NCI-H1417 treated with DMSO at 0.1 percent for 48 hours (cell line): ENCODE results near the gene SMAD4.
"Not testable (repeated sequence)": the region's sequence is repeated elsewhere in the genome, so short reads cannot be mapped to it uniquely, and the experiment has no call there.

Source experiments
- DNase-seq: peaks from one replicate; lab custom pipeline; 2025; lab: John Stamatoyannopoulos, UW

The SMAD4 gene

DNA sequence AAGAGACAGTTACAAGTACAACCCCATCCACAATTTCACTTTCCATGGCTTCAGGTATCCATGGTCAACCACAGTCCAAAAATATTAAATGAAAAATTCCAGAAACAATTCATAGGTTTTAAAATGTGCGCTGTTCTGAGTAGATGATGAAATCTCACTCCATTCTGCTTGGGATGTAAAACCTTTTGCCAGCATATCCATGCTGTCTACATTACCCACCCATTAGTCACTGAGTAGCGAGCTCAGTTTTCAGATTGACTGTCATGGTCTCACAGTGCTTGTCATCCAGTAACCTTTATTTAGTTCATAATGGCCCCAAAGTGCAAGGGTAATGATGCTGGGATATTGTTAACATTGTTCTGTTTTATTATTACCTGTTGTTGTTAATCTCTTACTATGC lies 40.5 kb downstream of the SMAD4 start:
- no peak for DNase-seq

DNA sequence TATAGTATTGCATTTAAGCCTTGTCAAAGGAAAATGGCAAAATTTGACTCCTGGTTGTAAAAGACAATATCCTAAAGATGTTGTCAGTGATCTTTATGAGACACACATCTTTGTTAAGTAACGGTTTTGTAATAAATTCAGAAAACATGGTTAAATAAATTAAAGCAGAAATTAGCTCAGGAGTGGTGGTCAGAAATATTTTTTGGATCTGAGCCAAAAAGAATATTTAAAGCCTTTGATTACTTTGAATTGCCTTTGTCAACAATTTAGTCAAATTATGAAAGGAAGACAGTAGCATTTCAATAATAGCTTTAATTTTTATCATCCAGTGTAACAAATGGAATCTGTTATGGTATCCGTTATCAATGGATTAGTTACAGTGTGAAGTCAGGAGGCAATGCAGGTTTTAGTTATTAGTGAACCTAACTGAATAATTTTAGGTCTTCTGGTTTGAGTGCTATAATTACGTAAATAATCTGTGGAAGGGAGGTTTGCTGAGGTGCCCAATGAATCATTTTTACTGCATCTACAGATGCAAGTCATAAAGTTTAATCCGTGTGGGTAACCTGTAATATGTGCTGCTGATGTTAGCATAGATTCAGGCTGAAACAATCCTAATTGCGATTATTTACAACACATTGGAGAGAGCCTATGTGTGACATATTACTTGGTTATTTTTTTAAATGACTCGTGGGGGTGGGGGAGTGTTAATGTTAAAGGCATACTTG lies 42.7 kb downstream of the SMAD4 start:
- peak; percentile 13 for DNase-seq

DNA sequence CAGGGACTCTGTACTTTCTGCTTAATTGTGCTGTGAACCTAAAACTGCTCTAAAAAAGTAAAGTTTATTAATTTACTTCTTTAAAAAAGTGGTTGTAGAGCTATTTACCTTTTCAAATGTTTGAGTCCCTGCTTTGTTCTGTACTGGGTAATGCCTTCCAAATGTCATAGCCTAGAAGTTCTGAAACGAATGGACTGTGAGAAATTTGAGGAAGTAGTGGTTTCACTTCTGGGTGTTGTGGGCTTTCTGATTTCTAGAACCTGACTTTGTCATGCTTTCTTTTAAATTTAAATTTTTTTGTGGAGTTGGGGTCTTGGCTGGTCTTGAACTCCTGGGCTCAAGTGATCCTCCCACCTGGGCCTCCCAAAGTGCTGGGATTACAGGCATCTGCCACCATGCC lies 44.6 kb downstream of the SMAD4 start:
- DNase-seq = no peak

DNA sequence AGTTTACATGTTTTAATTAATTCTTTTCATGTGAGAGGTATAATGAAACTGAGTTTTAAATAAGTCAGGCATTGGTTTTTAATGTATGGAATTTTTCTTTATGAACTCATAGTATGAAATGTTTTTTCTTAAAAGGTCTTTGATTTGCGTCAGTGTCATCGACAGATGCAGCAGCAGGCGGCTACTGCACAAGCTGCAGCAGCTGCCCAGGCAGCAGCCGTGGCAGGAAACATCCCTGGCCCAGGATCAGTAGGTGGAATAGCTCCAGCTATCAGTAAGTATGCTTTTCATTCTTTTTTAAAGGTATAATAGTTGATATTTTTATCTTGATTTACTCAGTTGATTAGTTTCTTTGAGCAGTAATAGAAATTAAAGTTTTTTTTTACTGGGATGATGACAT lies 46.5 kb downstream of the SMAD4 start:
- no peak for DNase-seq

DNA sequence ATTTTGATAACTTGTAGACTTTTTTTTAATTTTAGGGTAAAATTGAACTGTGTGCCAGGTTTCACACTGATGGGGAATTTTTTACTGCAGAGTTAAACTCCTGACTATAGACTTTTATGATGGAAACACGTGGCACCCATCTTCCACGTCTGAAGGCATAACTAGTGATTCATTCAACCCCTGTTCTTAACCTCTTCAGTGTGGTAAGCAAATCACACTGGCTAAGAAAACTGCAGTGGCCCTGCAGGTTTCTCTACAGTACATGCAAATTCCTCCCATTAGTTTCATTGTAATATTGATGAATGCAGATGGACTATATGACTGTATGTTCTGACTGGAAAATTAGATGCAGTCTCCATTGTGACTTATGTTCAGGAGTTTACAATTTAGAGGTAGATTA lies 47.2 kb downstream of the SMAD4 start:
- DNase-seq = no peak

DNA sequence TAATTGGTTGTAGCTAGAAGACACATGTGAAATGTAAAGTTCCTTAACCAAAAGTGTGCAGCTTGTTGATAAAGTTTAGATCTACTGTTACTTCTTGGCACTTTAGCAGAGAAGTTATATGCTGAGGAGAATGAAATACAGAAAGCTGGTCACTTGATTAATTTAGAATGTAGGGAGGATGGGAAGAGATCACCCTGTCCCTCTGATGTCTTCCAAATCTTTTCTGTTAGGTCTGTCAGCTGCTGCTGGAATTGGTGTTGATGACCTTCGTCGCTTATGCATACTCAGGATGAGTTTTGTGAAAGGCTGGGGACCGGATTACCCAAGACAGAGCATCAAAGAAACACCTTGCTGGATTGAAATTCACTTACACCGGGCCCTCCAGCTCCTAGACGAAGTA lies 48.0 kb downstream of the SMAD4 start:
- DNase-seq = no peak

DNA sequence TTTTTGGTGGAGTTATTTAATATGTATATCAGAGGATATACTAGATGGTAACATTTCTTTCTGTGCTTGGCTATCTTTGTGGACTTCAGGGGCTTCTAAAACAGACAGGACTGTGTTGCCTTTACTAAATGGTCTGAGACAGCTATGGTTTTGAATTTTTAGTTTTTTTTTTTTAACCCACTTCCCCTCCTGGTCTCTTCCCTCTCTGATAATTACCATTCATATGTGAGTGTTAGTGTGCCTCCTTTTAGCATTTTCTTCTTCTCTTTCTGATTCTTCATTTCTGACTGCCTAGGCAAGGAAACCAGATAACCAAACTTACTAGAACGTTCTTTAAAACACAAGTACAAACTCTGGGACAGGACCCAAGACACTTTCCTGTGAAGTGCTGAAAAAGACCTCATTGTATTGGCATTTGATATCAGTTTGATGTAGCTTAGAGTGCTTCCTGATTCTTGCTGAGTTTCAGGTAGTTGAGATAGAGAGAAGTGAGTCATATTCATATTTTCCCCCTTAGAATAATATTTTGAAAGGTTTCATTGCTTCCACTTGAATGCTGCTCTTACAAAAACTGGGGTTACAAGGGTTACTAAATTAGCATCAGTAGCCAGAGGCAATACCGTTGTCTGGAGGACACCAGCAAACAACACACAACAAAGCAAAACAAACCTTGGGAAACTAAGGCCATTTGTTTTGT lies 52.7 kb downstream of the SMAD4 start:
- DNase-seq = no peak

DNA sequence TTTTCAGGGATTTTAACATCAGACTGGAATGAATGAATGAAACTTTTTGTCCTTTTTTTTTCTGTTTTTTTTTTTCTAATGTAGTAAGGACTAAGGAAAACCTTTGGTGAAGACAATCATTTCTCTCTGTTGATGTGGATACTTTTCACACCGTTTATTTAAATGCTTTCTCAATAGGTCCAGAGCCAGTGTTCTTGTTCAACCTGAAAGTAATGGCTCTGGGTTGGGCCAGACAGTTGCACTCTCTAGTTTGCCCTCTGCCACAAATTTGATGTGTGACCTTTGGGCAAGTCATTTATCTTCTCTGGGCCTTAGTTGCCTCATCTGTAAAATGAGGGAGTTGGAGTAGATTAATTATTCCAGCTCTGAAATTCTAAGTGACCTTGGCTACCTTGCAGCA lies 53.4 kb downstream of the SMAD4 start:
- DNase-seq = no peak

DNA sequence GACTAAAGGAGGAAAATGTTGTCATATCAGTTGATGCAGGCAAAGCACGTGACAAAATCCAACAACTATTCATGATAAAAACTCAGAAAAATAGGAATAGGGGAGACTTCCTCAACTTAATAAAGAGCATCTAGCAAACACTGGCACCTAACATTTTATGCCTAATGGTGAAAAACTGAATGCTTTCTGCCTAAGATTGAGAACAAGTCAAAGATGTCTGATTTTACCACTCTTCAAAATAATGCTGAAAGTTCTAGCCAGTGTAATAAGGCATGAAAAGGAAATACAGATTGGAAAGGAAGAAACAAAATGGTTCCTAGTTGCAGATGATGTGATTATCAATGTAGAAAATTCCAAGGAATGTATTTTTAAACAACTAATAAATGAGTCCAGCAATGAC lies 58.4 kb downstream of the SMAD4 start:
- no peak for DNase-seq

DNA sequence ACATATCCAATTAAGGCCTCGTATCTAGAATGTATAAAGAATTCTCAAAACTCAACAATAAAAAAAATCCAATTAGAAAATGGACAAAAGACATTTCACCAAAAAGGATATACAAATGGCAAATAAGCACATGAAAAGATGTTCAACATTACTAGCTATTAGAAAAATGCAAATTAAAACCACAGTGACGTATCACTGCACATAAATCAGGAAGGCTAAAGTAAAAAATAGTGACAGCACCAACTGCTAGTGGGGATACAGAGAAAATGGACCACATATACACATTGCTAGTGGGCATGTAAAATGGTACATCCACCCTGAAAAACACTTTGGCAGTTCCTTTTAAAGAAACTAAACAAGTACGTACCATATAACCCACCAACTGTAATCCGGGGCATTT lies 59.7 kb downstream of the SMAD4 start:
- DNase-seq = no peak

DNA sequence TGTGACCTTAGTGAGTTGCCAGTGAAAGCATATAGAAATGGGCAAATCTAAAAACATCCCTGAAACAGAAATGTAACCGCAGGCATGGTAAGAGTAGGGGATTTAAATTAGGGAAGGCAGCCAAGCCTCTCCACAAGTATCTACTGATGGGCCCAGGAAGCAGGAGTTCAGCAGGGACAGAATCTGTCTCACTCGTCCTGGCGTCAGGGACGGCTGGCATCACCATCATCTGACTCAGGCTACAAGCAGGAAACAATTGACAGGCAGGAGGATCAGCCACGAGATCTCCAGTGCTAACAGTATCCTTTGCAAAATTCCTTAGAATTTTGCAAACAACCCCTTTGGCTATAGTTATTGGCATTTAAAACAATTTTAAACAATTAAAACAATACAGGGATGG lies 61.3 kb downstream of the SMAD4 start:
- no peak for DNase-seq

DNA sequence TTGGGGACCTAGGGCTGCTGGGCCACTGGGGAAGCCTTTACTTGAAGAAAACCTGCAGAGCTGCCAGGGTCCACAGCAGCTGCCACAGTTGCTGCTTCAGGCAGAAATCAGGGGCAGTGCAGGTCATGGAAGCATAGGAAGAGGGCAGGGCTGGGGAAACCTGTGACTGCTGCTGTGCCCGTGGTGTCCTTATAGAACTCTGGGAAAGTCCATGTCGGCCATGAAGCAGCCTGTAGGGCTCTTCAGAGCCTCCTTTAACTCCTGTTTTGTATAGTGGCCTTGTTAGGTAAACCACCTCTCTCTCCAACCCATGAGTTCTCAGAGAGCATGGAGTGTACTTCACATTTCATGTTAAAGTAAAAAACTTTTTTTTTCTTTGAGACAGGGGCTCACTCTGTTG lies 62.1 kb downstream of the SMAD4 start:
- no peak for DNase-seq

DNA sequence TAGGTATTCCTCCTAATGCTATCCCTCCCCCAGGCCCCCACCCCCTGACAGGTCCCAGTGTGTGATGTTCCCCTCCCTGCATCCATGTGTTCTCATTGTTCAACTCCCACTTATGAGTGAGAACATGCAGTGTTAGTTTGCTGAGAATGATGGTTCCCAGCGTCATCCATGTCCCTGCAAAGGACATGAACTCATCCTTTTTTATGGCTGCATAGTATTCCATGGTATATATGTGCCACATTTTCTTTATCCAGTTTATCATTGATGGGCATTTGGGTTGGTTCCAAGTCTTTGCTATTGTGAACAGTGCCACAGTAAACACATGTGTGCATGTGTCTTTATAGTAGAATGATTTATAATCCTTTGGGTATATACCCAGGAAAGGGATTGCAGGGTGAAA lies 63.0 kb downstream of the SMAD4 start:
- not testable (repeated sequence) for DNase-seq

DNA sequence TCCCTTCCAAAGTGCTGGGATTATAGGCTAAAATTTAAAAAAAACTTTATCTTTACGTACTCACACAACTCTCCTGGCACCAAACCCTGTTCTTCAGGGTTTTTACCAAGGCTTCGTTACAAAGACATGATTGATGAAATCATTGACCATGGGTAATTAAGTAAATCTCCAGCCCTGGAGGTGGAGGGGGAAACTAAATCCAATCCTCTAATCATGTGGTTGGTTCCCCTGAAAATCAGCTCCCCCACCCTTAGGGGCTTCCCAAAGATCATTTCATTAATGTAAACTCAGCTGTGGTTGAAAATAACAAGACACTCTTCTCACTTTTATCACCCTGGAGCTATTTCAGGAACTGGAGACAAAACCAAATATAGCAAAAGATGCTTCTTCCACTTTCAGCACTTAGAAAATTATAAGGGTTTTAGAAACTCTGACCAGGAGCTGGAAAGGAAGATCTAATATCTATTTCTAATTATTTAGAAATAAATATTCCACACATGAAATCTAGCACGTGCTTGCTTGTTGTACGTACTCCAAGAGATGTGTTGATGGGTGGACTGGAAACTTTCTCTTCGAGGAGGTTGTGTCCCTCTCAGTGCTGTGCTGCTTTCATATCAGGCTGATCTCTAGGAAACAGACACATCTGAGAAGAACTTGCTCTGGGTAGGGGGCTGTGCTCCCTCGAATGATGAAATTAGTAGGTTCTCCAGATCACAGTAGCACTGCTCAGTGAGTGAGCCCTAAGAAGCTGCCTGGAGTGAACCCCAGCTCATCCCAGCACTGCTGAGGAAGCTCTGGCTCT lies 67.2 kb downstream of the SMAD4 start:
- no peak for DNase-seq

DNA sequence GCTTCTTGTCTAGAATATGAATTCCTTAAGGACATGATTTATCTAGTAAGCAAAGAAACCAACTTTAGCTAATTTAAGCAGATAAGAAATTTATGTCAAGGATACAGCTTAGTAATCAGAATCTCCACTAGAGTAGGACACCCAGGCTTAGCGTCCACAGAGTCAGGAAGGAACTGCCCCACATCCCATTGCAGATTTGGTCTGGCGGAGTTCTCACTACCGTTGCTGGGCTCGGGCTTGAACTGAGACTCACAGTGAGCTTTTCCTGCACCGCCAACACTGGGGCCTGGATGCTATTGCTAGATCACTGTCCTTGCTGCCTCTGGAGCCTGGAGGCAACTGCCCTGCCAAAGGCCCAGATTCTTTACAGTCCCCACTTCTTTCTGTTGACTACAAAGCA lies 68.1 kb downstream of the SMAD4 start:
- DNase-seq = no peak

DNA sequence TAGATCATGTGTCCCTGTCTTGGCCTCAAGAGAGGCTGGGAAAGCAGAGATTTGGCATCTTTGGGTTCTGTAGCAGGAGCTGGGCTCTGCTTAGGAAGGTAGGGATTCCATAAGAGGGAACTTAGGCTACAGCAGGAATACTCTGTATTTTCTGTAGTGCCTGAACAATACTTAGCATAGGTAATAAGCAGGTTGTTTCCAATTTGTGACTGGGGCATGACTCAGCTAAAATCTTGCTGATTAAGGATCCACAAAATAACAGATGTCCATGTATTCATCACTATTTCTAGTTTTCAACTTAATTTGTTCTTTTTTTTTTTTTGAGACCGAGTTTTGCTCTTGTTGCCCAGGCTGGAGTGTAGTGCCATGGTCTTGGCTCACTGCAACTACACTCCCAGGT lies 68.5 kb downstream of the SMAD4 start:
- no peak for DNase-seq

DNA sequence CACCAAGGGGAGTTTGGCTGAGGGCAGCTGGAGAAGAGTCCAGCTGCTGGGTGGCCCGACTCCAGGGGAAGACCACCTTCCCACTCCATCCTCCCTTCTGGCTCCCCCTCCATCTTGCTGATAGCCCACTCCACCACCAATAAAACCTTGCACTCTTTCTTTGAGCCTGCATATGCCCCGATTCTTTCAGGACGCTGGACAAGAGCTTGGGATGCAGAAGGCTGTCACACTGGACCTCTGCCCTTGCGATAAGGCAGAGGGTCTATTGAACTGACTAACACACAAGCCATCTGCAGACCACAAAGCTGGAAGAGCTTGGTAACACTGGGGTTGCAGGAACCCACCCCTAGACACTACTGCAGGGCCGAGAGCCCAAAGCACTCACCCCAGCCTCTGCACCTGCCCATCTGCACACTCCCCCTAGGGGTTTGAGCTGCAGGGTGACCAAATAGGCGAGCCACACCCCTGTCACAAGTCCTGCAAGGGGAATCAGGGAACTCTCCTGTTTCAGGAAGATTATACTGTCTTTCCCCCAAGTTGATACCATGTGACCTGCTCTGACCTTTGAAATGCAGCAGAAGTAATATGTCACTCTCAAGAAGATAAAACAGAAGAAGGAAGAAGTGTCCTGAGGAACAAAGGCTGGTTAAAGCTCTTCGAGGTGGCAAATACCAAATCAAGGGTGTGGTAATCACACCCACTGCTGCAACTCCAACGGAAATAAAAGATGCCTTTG lies 70.5 kb downstream of the SMAD4 start:
- DNase-seq = no peak

DNA sequence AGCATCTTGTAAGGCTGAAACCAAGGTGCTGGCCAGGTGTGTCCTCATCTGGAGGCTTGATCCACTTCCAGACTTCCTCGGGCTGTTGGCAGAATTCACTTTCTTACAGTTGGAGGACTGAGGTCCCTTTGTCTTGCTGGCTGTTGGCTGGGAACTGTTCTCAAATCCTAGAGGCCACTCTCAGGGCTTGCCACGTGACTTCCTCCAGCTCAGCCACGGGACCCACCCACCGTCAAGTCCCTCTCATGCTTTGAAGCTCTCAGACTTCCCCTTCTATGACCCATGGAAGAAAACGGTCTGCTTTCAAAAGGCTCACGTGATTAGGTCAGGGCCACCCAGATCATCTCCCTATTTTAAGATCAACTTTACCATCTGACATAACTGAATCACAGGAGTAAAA lies 77.1 kb downstream of the SMAD4 start:
- DNase-seq = no peak

DNA sequence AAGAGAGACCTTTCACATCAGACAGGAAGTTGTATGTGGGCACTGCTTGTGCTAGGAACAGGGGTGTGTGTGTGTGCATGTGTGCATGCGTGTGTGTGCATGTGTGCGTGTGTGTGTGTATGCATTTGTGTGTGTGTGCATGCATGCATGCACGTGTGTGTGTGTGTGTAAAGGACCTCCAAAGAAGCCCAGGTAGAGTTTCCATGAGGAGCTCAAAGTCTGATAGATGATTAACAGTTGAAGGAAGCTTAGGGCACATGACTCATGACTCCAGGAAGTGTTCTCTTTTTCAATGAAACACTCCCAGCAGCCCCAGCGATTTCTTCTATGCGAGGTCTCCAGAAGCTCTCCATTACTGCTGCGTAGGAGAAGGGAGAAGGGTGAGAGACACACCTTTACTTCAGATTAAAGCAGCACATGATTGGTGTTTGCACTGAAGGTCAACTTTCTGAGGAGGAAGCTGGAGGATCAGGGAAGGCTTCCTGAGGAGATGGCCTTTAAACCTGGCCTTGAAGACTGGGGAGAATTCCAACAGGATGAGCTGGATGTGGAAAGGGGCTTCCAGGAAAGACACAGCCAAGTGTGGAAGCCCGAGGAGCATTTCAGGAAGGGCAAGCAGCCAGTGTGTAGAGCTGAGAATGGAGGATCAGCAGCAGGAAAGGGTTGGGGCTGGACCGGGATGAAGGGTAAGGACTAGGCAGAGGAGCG lies 77.7 kb downstream of the SMAD4 start:
- no peak for DNase-seq

DNA sequence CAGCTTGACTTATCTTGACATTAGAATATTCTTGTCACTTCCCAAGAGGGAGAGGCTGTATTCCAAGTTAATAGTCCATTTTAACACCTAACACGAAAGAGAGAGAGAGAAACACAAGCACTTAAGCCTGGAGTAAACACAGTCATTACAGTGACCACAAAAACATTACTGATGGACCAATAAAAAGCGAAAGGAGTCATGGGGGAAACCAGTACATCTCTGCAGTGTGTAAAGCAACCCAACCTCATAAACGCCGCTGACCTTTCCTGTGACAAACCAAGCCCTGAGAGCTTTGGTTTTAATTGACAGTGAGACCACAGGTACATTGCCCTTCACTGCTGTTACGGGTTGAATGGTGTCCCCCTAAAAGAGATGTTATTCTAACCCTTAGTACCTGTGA lies 78.3 kb downstream of the SMAD4 start:
- DNase-seq = no peak

DNA sequence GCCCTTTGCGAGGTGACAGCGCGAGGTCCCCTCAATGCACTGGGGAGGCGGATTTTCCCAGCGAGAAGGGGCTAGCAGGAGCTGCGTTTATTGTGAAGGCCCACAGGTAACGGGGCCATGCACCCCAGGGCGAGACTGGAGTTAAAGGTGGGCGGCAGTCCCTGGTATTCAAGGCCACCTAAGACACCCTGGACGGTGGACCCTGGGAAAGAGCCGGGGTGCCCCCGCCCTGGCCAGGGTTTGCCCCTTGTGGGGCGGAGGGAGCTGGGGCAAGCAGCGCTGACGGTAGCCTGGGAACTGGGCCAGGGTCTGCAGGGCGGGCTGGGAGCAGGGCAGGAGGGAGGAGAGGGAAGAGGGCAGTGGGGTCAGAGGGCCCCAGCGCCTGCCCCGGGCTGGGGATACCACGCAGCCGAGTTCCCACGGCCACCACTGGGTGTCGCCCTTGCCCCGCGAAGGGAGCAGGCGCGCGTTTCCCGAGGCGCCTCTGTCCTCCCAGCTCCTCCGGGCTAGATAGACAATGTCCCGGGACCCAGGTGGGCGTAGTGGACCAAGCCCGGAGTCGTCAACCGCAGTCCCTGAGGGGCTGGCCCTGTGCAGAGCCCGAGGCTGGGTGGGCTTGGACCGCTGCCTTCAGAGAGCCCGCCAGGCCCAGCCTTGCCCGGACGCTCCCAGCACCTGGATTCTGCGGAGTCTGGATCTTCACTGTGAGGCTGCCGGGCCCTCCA lies 80.2 kb downstream of the SMAD4 start:
- no peak for DNase-seq
